Rectal smooth muscle tissue (tissue), 1 donor: Measurements from ENCODE around the gene FLT3LG.

ENCODE experiments used
- H3K27ac ChIP-seq: one replicate; pipeline ENCODE4 v1.7.0; 2013; ENCODE audit warnings: low read depth, low read length, inconsistent platforms
- H3K27me3 ChIP-seq: one replicate; pipeline ENCODE4 v1.7.0; 2013; ENCODE audit warnings: low read length; ENCODE audit not compliant: control insufficient read depth, insufficient read depth
- H3K36me3 ChIP-seq: one replicate; pipeline ENCODE4 v1.7.0; 2013; ENCODE audit warnings: low read length; ENCODE audit not compliant: control insufficient read depth, insufficient read depth
- H3K4me1 ChIP-seq: one replicate; pipeline ENCODE4 v1.7.0; 2013; ENCODE audit warnings: low read length; ENCODE audit not compliant: control insufficient read depth, insufficient read depth
- H3K4me3 ChIP-seq: one replicate; pipeline ENCODE4 v1.7.0; 2013; ENCODE audit warnings: low read length
- H3K9ac ChIP-seq: one replicate; pipeline ENCODE4 v1.7.0; 2013; ENCODE audit warnings: low read length

Gene FLT3LG

DNA sequence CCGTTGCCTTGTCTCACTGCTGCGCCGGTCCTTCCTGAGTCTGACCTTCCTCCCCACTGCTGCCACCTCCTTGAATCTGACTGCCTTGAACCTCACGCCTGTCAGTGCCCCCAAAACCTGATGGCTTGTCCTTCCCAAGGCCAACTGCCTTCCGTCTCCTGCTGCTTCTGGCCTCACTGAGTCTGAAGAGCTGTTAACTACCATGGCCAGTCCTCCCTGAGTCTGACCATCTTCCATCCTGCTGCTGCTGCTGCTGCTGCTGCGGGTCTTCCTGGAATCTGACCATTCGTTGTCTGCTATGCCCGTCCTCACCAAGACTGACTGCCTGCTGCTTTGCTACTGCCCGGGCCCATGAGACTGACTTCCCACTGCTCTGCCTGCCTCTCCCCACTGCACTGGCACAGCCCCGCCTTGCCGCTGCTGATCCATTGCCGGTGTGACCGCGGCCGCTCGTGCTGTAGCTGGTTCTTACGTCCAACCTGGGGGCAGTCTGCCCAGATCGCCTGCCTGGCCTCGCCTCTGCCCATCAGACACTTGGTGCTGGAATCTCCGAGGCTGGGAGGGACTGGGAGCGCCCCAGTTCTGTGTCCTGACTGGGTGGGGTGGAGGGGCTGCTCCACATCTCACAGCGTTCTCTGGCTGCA, 50.9 kb downstream of the FLT3LG start:
- H3K9ac ChIP-seq, result no peak overlapping the region
- H3K27ac ChIP-seq, result no peak overlapping the region
- H3K4me3 ChIP-seq, result no peak overlapping the region
- no peaks in the 10 kb centered on the region for H3K4me1 ChIP-seq
- peaks cover 14% of the 10 kb centered on the region for H3K36me3 ChIP-seq
- no peaks in the 10 kb centered on the region for H3K27me3 ChIP-seq

DNA sequence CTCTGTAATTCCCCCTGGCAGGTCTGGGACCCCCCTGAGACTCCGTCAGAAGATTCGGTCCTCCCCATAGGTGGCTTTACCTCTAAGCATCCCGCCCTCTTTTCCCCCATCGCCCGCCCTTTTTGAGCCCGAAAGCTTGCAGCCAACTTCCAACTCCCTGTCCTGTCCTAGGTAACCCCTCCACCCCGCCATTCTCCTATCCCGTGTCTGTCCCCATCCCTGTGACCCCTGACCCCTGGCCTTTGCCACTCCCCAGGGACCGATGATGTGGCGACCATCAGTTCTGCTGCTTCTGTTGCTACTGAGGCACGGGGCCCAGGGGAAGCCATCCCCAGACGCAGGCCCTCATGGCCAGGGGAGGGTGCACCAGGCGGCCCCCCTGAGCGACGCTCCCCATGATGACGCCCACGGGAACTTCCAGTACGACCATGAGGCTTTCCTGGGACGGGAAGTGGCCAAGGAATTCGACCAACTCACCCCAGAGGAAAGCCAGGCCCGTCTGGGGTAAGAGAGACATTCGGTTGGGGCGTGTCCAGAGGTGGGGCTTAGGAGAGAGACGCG, 54.3 kb downstream of the FLT3LG start:
- Histone ChIP-seq H3K36me3 (peaks cover 8% of the 10 kb centered on the region), H3K9ac (no peak overlapping the region), H3K27me3 (no peaks in the 10 kb centered on the region), H3K4me3 (peak overlapping the region; percentile 68), H3K4me1 (peaks cover 2% of the 10 kb centered on the region), H3K27ac (peak overlapping the region; percentile 32)

- H3K9ac ChIP-seq, result no peak overlapping the region
- peaks cover 4% of the 10 kb centered on the region for H3K36me3 ChIP-seq
- no peak overlapping the region for H3K4me3 ChIP-seq
- H3K27ac ChIP-seq, result no peak overlapping the region
- no peaks in the 10 kb centered on the region for H3K27me3 ChIP-seq
- peaks cover 6% of the 10 kb centered on the region for H3K4me1 ChIP-seq
Measured at GRCh38 chr19:49530708-49531107, 56.7 kb downstream of the FLT3LG start.

- Histone ChIP-seq H3K9ac (no peak overlapping the region), H3K27me3 (no peaks in the 10 kb centered on the region), H3K36me3 (peaks cover 6% of the 10 kb centered on the region), H3K4me3 (peak overlapping the region; percentile 73), H3K4me1 (peaks cover 6% of the 10 kb centered on the region), H3K27ac (no peak overlapping the region)
Measured at GRCh38 chr19:49533551-49534488, 59.8 kb downstream of the FLT3LG start.

GRCh38 chr19:49534632-49535385, 60.8 kb downstream of the FLT3LG start:
- peaks cover 8% of the 10 kb centered on the region for H3K36me3 ChIP-seq
- no peak overlapping the region for H3K9ac ChIP-seq
- no peak overlapping the region for H3K4me3 ChIP-seq
- no peak overlapping the region for H3K27ac ChIP-seq
- no peaks in the 10 kb centered on the region for H3K27me3 ChIP-seq
- peaks cover 6% of the 10 kb centered on the region for H3K4me1 ChIP-seq
